Activated CD8-positive, alpha-beta memory T cell treated with anti-CD3 and anti-CD28 coated beads, Interleukin-2, amount 50 U/mL, for 48 hours (primary cell): Measurements from ENCODE around the gene RFC1.
"Not testable (repeated sequence)": the region's sequence is repeated elsewhere in the genome, so short reads cannot be mapped to it uniquely, and the experiment has no call there.

ENCODE experiments used
- DNase-seq: peaks from one replicate; pipeline ENCODE4 v3.0.0-alpha.2; 2020

Gene RFC1

GRCh38 chr4:39353478-39354253 is 12.5 kb downstream of the RFC1 start:
- DNase-seq, result no peak

- not testable (repeated sequence) for DNase-seq
Measured at GRCh38 chr4:39353149-39353477, 13.0 kb downstream of the RFC1 start.

- no peak for DNase-seq
Measured at GRCh38 chr4:39349326-39349725, 16.8 kb downstream of the RFC1 start.

- DNase-seq, result no peak
Measured at GRCh38 chr4:39348371-39349315, 17.5 kb downstream of the RFC1 start.

GRCh38 chr4:39346856-39347519 is 19.2 kb downstream of the RFC1 start:
- DNase-seq, result no peak

GRCh38 chr4:39342731-39343130 is 23.4 kb downstream of the RFC1 start:
- no peak for DNase-seq

- no peak for DNase-seq
Measured at GRCh38 chr4:39341075-39341725, 25.0 kb downstream of the RFC1 start.

GRCh38 chr4:39339968-39340367 is 26.2 kb downstream of the RFC1 start:
- no peak for DNase-seq

- no peak for DNase-seq
Measured at GRCh38 chr4:39337841-39338240, 28.3 kb downstream of the RFC1 start.

- DNase-seq, result no peak
Measured at GRCh38 chr4:39335566-39335965, 30.6 kb downstream of the RFC1 start.

GRCh38 chr4:39331191-39331590 is 35.0 kb downstream of the RFC1 start:
- DNase-seq, result no peak

GRCh38 chr4:39330353-39330752 is 35.8 kb downstream of the RFC1 start:
- no peak for DNase-seq

GRCh38 chr4:39326468-39326977 is 39.6 kb downstream of the RFC1 start:
- DNase-seq, result no peak

GRCh38 chr4:39324897-39325613 is 41.1 kb downstream of the RFC1 start:
- DNase-seq, result no peak

GRCh38 chr4:39324446-39324845 is 41.7 kb downstream of the RFC1 start:
- DNase-seq, result no peak

GRCh38 chr4:39323821-39324220 is 42.3 kb downstream of the RFC1 start:
- DNase-seq, result no peak

- DNase-seq, result no peak
Measured at GRCh38 chr4:39320381-39321115, 45.6 kb downstream of the RFC1 start.

- DNase-seq, result no peak
Measured at GRCh38 chr4:39319676-39320075, 46.5 kb downstream of the RFC1 start.

- no peak for DNase-seq
Measured at GRCh38 chr4:39312816-39313215, 53.3 kb downstream of the RFC1 start.

GRCh38 chr4:39308611-39309010 is 57.6 kb downstream of the RFC1 start:
- DNase-seq, result no peak

GRCh38 chr4:39305912-39306677 is 60.1 kb downstream of the RFC1 start:
- no peak for DNase-seq
